Mesothelial cell of epicardium (in vitro differentiated cells): ENCODE measurements around the gene ALOX5AP. TPM values are rescaled to one million over a fixed set of nuclear protein-coding genes. Genes with fewer than 3 reads are reported as not detected.

Experiments used
- DNase-seq, 2 experiments: peaks; one replicate each; pipeline ENCODE4 v3.0.0; 2021; ENCODE audit warnings: low spot score in 2 of 2; ENCODE audit not compliant: unreplicated experiment in 2 of 2
- H3K27ac Mint-ChIP-seq: 2 replicates; pipeline ENCODE4 v1.8.0; 2021; ENCODE audit warnings: mixed read lengths
- H3K27me3 Mint-ChIP-seq: 2 replicates; pipeline ENCODE4 v1.8.0; 2021; ENCODE audit warnings: low read depth, mixed read lengths
- H3K36me3 Mint-ChIP-seq: 2 replicates; pipeline ENCODE4 v1.8.0; 2021; ENCODE audit warnings: mixed read lengths
- H3K4me1 Mint-ChIP-seq: 2 replicates; pipeline ENCODE4 v1.8.0; 2021; ENCODE audit warnings: mixed read lengths
- H3K4me3 Mint-ChIP-seq: 2 replicates; pipeline ENCODE4 v1.8.0; 2021; ENCODE audit warnings: mild to moderate bottlenecking, moderate library complexity, mixed read lengths
- H3K9me3 Mint-ChIP-seq: 2 replicates; pipeline ENCODE4 v1.8.0; 2021; ENCODE audit warnings: mixed read lengths
- CTCF ChIP-seq: fragments of 200-600 bp; sonication (generic); IDR thresholded peaks from one replicate; pipeline ENCODE4 v1.5.0; 2021; ENCODE audit warnings: antibody characterized with exemption; ENCODE audit not compliant: unreplicated experiment
- total RNA-seq: library from RNA; stranded (reverse); gene quantifications from 3 replicates; pipeline ENCODE4 v1.2.1, GENCODE V29; 2021

The ALOX5AP gene
- total RNA-seq, 1 donor from 2014 or later = 0.25 TPM

DNA sequence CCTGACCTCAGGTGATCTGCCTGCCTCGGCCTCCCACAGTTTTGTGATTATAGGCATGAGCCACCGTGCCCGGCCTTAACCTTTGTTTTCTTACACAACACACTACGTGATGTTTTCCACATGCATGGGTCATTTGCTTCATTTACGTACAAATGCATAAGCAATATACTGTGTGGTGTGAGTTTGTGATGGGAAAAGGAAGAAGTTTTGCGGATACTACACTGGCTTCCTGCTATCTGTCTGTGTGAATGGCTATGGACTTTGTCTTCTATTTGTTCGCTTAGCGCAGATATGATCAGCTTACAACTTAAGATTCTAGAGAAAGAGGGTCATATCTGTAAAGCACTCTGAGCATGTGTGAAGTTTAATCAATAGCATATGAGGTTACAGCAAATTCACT lies 5.5 kb upstream of the ALOX5AP start:
- Mint-ChIP-seq H3K36me3 (no peaks in the 10 kb centered on the region), H3K4me1 (peaks cover 22% of the 10 kb centered on the region), H3K27ac (no peak overlapping the region), H3K9me3 (no peaks in the 10 kb centered on the region), H3K27me3 (peaks cover 5% of the 10 kb centered on the region), H3K4me3 (no peak overlapping the region)
- DNase-seq = no peak
- TF ChIP-seq CTCF = no peak

DNA sequence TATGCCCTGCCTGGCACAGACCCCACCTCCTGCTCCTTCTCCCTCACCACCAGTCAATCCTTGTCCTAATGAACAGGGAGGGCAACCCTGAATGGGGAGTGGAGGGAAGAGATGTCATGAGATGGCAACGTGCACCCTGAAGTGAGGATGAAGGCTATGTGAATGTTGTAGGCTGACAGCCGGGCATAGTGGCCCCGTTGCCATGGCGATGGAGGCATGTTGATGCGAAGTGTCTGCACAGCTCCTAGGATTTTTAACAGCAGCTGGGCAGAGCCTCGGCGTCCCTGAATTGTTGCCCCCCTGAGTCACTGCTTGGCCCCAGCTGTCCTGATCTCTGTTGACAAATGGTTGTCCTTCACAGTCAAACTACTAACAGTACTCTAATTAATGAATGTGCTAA lies 4.8 kb upstream of the ALOX5AP start:
- Mint-ChIP-seq H3K4me3 (no peak overlapping the region), H3K36me3 (no peaks in the 10 kb centered on the region), H3K27me3 (peaks cover 7% of the 10 kb centered on the region), H3K27ac (no peak overlapping the region), H3K9me3 (no peaks in the 10 kb centered on the region), H3K4me1 (peaks cover 22% of the 10 kb centered on the region)
- no peak for DNase-seq
- TF ChIP-seq CTCF = no peak

- peaks cover 22% of the 10 kb centered on the region for H3K4me1 Mint-ChIP-seq
- H3K36me3 Mint-ChIP-seq = no peaks in the 10 kb centered on the region
- H3K9me3 Mint-ChIP-seq = no peaks in the 10 kb centered on the region
- no peak overlapping the region for H3K27ac Mint-ChIP-seq
- DNase-seq = peak in 1 of 2 experiments; percentile 42
- TF ChIP-seq CTCF = no peak
- H3K27me3 Mint-ChIP-seq = peaks cover 9% of the 10 kb centered on the region
- H3K4me3 Mint-ChIP-seq = no peak overlapping the region
Observed at GRCh38 chr13:30731361-30732045, 3.8 kb upstream of the ALOX5AP start.

DNA sequence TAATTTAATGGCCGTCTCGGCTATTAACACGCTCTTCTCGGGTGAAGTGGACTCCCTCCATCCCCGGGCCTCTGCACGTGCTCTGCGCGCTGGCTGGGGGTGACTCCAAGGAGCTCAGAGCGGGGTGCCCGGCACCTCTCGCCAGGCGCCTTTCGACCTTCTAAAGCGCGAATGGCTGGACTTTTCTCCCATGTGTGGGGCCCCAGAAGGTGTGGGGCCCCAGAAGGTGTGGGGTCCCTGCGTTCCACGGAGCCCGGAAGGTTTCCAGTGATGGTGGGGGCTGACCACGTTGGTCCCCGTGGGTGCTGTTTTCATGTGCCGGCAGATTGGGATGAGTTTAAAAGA lies 3.3 kb upstream of the ALOX5AP start:
- DNase-seq = no peak
- peaks cover 13% of the 10 kb centered on the region for H3K27me3 Mint-ChIP-seq
- H3K9me3 Mint-ChIP-seq = no peaks in the 10 kb centered on the region
- H3K4me1 Mint-ChIP-seq = peaks cover 22% of the 10 kb centered on the region
- no peak for TF ChIP-seq CTCF
- H3K36me3 Mint-ChIP-seq = no peaks in the 10 kb centered on the region
- H3K27ac Mint-ChIP-seq = no peak overlapping the region
- no peak overlapping the region for H3K4me3 Mint-ChIP-seq

GRCh38 chr13:30734439-30734838 lies 904 bp upstream of the ALOX5AP start:
- no peak for DNase-seq

More at GRCh38 chr13:30734439-30734838, 904 bp upstream of the ALOX5AP start:
- Mint-ChIP-seq H3K4me1 (peaks cover 22% of the 10 kb centered on the region), H3K4me3 (no peak overlapping the region), H3K36me3 (no peaks in the 10 kb centered on the region), H3K27ac (no peak overlapping the region), H3K27me3 (peaks cover 24% of the 10 kb centered on the region), H3K9me3 (no peaks in the 10 kb centered on the region)
- no peak for TF ChIP-seq CTCF
